Femur (tissue), 1 donor: ENCODE measurements around the gene SLC2A1.

Experiments used
- DNase-seq: peaks from one replicate; pipeline ENCODE4 v3.0.0-alpha.2; 2017

SLC2A1 gene

DNA sequence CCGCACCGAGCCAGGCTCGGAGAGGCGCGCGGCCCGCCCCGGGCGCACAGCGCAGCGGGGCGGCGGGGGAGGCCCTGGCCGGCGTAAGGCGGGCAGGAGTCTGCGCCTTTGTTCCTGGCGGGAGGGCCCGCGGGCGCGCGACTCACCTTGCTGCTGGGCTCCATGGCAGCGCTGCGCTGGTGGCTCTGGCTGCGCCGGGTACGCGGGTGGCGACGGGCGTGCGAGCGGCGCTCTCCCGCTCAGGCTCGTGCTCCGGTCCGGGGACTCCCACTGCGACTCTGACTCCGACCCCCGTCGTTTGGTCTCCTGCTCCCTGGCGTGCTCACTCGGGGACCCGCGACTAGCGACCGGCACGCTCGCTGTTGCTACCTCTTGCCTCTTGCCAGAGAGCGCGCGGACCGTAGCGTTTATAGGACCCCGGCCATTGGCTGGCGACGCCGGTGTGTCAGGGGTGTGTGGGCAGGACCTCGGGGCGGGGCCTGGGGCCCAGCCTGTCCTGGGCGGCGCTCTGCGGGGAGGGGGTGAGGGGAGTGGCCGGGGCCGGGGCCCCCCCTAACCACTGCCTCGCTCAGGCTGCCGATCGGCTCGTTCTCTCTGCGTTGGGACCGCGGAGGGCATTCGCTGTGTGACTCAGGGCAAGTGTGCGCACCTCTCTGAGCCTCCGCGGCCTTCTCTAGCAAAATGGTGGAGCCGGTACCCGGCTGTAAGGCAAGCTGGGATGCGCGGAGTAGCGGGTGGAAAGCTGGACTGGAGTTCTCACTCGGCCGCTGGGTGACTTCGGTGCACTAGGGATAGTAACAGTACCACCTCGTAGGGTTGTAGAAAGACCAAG is at the start of gene SLC2A1:
Gene SLC2A1, minus strand, starts transcription at position 381 of the 832 bp plus-strand sequence. Its CDS starts 217 bp downstream, at position 164.
- peak; percentile 93 for DNase-seq

DNA sequence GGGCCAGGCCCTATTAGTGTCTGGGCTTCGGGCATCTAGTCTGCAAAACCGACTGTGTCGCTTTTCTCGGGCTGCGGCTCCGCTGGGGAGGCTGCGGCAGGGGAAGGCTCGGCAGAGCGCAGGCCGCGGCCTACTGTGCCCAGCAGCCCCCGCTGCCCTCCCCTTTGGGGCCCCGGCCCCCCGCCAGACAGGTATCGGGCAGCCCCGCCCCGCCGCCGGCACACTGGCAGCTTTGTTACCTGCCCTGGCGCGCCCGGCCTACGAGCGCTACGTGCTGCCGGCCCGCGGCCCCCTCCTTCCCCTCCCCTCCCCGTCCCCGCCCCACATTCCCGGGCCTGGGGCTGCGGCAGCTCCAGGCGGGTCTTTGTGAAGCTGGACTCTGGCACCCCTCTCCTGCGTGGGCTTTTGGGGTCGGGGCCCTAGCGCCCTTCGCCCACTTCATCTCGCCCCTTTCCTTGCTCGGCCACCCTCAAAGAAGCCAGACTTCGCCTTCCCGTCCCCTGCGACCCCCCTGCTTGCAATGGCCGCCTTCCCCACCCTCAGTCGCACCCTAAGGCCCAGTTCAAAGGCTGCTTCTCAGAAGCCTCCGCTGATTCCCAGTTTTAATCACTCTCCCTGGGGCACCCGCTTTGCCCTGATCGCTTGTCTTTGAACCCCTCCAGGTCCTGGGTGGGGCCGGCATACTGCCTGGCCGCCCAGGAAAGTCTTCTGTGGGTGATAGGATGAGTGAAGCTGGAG is 48.9 kb upstream of the SLC2A1 start:
- peak; percentile 40 for DNase-seq

DNA sequence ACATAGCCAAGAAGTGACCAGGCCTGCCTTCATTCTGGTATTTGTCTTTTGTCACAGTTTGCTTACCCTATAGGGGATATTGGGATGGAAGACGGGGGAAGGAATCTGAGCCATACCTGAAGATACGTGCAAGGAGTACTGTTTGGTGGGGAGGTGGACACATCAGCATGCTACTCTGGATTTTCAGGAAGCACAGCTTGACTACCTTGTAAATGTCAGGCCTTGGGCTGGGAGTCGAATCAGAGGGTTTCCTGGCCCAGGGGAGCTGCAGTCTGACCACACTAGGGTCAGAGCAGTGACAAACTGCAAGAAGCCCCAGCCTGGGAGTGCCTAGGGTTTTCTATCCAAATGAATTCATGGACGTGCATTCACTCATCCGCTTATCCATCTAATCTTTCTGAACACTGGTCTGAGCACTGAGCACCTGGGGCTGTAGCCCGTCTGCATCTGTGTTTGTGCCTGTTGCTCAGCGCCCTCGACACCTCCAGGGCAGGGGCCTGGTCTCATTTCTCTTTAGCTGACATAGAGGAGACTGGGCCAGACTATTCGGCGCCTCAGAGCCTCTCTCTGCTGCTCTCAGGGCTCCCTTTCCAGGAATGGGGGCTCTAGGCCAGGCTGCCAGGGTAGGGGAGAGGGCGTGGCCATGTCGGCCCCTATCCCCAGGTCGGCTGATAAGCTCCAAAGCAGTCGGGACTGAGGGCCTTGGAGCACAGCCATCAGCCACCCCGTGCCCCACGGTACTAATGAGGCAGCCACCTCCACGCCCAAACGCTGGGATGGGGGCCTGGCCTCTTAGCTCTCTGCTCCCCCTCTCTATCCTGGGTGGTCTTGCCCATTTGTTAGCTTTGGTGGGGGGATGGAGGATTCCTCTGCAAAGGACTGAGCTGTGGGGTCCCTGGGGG is 47.0 kb upstream of the SLC2A1 start:
- DNase-seq = no peak

DNA sequence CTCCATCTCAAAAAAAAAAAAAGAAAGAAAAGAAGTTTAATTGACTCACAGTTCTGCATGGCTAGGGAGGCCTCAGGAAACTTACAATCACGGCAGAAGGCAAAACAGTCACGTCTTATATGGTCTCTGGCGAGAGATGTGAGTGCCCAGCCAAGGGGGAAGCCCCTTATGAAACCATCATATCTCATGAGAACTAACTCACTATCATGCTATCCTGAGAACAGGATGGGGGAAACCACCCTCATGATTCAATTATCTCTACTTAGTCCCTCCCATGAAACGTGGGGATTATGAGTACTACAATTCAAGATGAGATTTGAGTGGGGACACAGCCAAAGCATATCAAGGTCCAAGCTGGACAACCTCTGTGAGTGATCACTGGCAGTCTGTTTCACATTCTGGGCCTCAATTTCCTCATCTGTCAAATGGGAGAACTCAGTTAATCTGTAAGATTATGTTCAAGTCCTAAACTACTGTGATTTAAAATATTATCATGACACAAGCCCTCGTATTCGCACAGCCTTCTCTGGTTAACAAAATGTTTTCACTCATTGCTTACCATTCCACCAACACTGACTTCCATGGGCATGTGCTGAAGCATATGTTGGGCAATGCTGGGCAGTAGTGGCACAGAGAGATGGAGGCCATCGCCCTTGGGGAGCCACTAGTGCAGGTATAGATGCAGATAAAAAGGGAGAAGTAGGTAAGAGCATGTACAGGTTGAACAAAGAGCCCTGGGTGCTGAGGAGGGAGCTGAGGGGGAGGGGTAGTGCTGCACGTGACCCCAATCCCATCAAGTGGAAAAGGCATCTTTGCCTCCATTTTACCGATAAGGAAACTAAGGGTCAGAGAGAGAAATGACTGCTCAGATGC is 46.2 kb upstream of the SLC2A1 start:
- no peak for DNase-seq

DNA sequence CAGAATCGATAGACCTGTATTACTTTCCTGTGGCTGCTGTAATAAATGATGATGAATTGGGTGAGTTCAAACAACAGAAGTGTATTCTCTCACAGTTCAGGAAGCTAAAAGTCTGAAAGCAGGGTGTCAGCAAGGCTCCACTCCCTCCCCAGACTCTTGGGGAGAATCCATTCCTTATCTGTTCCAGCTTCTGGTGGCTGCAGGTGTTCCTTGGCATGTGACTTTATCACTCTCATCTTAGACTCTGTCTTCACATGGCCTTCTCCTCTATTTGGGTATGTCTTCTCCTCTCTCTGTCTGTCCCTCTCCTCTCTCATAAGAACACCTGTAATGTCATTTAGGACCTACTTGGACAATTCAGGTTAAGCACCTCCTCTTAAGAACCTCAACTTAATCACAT is 44.1 kb upstream of the SLC2A1 start:
- no peak for DNase-seq

DNA sequence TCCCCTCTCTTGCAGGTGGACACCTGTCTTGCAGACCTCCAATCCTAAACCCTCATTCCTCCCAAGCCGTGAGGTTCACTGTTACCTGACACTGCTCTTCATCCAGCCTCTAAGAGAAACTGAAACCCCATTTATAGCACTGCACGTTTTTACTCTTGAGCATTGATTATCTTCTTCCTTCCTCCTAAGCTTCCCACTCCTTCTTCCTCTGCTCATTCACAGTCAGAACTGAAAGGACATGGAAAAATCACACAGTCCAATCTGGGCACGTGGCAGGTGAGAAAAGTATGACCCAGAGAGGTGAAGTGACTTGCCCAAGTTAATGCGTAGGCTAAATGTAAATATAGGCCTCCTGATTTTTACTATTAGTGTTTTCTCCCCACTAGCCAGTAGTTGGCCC is 43.4 kb upstream of the SLC2A1 start:
- no peak for DNase-seq

DNA sequence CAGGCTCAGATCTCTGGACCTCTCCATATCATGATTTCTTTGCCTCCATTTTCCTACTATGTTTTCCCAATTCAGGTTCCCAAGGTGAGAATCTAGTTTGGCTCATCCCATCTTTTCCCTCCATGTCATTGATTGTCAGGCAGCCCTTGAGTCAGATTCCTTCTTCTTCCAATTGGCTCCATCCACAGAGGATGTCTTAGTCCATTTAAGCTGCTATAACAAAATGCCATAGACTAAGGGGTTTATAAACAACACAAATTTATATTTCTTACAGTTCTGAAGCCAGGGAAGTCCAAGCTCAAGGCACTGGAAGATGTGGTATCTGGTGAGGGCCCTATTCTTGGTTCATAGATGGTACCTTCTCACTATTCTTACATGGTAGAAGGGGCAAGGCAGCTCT is 42.8 kb upstream of the SLC2A1 start:
- DNase-seq = no peak

DNA sequence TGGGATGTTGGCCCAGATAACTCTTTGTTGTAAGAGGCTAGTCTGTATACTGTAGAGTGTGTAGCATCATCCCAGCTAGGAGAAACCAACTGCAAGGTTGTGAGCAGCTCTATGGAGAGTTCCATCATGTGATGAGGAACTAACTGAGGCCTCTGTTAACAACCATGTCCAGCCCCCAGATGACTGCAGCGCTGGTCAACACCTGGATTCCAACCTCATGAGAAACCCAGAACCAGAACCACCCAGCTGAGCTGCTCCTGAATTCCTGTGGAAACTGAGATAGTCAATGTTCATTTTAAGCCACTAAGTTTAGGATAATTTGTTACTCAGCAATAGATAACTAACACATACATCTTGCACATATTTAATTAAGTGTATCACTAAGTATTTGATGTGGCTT is 41.6 kb upstream of the SLC2A1 start:
- no peak for DNase-seq

DNA sequence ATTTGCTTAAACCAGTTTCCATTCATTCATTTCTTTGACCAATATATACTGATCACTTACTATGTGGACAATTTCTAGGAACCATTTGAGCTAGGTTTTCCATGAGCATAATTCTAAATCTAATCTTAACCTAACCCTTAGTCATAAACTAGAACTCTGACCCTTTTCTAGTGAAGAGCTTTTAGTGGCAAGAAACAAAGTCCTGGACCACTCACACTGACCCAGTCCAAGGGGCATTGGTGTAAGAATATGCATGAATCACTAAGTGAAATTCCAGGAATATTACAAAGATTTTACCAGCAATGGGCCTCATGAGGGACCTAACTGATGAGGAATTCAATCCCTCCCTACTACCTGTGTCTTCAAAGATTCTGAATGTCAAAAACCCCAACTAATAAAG is 40.6 kb upstream of the SLC2A1 start:
- no peak for DNase-seq

DNA sequence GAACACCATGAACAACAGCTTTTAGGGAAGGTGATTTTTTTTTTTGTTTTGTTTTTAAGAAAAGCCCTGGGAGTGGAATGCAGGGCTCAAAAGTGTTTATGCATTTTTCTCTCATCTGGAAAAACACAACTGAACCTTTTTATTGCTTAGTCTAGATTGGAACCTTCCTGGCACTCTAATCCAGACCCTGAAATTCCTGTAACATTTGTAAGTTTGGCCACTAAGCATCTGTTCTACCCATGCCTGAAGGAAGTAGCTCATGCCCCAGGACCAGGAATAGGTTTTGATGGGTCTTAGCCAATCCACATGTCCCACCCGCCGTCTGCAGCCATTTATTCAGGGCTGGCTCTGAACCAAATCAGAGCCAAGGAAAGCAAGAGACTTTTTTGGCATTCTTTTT is 39.7 kb upstream of the SLC2A1 start:
- DNase-seq = no peak

DNA sequence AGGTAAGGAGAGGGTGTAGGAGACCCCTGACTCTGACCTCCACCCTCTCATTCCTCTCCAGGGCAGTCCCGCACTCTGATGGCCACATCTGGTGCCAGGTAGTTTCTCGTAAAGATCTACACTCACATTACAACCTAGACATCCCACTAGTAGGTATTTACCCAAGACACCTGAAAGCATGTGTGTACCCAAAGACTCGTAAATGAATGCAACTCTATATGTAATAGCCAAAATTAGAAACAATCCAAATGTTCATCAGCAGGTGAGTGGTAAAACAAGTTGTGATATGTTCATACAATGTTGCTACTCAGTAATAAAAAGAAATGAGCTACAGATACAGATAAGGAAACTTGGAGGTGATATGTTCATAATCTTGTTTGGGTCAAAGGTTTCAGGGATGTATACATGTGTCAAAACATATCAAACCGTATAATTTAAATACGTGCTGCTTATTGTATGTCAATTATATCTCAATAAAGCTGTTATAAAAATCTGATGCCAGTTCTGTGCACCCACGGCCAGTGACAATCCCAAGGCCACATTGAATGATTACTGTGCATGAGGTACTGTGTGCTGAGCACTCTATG is 37.8 kb upstream of the SLC2A1 start:
- DNase-seq = no peak

DNA sequence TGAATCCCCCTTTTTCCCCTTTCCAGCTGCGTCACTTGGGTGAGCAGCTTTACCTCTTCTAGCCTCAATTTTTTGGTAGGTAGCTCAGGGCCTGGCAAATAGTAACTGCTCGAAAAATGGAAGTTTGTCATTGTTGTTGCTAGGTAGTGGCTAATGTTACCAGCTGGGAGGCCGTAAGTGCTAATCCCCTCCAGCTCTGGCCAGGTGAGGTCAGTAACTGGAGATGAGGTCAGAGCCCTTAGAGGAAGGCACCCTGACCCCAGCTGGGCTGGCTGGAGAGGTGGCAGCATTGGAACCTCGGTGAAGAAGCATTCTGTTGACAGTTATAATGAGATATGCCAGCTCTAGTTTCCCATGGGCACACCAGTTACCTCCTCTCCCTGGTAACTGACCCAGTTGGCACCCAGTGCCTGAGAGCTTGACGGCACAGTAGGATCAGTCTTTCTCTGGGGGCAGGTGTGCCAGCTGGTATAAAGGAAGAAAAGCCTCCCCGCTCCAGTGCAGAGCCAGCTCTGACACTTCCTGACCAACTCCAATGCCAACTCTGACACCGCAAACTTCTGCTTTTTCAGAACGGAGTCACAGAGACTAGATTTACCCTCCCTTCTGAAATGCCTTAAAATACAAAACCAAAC is 35.0 kb upstream of the SLC2A1 start:
- no peak for DNase-seq

DNA sequence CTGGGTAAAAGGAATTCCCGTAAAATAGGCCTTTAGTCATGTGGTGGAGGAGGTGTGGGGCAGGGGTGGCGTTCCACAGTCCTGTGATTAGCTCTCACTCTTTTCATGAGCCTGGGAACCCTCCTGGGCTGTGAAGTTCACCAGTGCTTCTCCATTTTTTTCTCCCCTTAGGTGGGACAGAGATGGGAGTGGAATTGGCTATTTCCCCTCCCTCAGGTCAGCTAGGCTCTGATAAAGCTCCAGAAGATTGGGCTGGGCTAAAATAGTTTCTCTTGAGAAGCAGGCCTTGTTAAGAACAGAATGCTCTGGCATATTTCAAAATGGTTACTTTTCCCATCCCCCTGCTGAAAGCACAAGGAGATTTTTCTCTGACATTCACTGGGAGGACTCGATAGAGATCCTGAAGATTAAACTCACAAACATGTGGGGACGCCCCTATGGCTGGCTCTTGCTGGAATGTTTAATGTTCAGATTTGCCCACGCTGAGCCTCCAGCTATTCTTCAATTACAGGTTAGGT is 33.4 kb upstream of the SLC2A1 start:
- no peak for DNase-seq

DNA sequence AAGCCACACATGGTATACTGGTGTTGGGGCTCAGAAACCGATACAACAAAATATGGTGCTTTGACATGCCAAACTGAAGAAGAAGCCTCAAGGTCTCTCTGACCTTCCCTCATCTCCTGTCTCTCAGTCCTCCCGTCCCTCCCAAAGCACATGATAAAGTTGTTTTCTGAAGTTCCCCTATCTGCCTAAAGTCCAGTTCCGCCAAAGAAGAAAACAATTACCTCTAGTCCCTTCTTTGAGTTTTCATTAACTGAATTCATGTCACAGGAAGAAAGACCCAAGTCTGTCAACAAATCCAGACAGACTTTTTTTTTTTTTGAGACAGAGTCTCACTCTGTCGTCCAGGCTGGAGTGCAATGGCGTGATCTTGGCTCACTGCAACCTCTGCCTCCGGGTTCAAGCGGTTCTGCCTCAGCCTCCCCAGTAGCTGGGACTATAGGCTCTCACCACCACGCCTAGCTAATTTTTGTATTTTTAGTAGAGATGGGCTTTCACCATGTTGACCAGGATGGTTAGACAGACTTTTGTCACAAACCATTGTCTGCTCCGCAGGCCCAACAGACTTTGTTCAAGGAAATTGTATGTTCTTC is 32.2 kb upstream of the SLC2A1 start:
- no peak for DNase-seq

DNA sequence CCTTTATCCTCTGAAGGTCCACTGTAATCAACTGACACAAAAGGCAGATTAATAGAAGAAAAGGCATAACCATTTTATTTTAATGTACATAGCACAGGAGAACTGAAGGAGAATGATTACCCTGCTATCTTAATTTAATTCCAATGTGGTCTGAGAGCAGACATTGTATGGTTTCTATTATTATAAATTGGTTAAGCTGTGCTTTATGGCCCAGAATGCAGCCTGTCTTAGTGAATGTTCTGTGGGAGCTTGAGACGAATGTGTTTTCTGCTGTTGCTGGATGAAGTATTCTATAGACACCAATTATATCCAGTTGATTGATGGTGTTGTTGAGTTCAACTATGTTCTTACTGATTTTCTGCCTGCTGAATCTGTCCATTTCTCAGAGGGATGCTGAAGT is 25.0 kb upstream of the SLC2A1 start:
- DNase-seq = no peak

DNA sequence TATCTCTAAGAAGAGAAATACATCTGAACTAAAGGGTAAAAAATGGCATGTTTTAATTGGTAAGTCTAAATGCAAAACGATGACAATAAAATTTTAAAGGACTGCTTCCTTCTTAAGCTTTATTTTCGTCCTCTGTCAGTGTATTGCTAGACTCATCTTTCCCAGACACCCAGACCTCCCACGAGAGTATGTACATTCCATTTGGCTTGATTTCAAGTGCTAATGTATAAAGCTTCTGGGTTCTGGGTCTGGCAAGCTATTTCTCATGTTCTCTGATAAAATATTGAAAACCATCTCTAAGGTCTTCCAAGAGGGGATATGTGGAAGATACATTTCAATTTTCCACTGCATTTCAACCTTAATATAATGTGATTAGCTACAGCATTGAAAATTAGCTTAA is 24.6 kb upstream of the SLC2A1 start:
- DNase-seq = no peak

DNA sequence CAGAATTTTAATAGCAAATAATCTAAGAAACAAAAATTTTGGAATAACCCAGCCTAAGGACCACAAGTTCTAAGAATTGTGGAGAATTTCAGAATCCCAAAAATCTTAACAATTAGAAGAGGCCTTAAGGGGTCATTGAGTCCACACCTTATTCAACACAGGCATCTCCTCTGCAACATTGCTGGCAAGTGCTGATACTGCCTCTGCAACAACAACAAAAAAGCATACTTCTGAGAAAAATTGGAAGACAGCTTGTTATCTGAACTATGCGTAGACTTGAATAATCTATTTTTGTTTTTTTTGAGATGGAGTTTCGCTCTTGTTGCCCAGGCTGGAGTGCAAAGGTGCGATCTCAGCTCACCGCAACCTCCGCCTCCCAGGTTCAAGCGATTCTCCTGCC is 24.0 kb upstream of the SLC2A1 start:
- DNase-seq = no peak

DNA sequence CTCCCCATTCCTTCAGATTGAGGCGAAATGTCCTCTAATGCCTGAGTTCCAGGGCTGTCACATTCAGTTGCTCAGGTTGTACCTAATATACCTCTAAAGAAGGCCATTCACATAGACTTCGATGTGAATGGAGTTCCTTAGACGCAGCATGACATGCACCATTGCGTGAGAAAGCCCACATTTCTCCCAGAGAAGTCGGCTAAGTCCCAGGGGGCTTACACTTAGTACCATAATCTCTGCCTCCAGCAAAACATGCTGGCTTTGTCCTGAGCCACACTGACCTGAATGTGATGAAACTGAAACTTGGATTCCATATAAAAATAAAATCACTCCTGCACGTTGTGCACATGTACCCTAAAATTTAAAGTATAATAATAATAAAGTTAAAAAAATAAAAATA is 23.2 kb upstream of the SLC2A1 start:
- no peak for DNase-seq

DNA sequence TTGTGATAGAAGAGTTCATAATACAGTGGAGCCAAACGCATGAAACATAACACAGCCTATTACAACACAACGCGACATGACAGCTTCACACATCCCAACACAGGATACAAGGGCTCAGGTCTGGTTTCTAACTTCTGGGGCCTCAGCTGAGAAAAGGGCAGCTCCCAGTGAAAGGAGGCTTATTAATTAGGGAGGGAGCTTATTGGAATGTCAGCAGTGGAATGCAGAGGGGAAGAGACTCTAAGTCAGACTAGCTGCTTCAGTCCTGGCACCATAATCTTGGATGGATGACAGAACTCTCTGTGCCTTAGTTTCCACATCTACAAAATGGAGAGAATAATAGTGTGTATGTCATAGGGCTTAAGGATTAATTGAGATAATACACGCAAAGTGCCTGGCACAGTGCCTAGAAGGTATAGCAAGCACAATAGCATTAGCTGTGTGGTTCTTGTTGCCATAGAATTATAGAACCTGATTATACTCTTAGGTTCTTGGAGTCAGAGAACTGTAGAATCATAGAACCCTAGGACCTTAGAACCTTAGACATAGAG is 22.7 kb upstream of the SLC2A1 start:
- DNase-seq = no peak
